Measurements from ENCODE around the gene TOR2A.

The TOR2A gene

GRCh38 chr9:127769929-127770582, 35.0 kb upstream of the TOR2A start:
- DNase-seq: no peak
- Mint-ChIP-seq H3K4me3 (peak overlapping the region; percentile 82), H3K4me1 (peaks cover 46% of the 10 kb centered on the region), H3K27ac (peak overlapping the region; percentile 64), H3K36me3 (ENCODE audit: low read depth) (no peaks in the 10 kb centered on the region), H3K27me3 (ENCODE audit: low read depth, poor library complexity) (peaks cover 11% of the 10 kb centered on the region), H3K9me3 (no peaks in the 10 kb centered on the region)
- TF ChIP-seq CTCF (IDR thresholded peaks at IDR 0.05): no peak

- Mint-ChIP-seq H3K9me3 (no peaks in the 10 kb centered on the region), H3K27me3 (ENCODE audit: low read depth, poor library complexity) (peaks cover 14% of the 10 kb centered on the region), H3K4me1 (peaks cover 54% of the 10 kb centered on the region), H3K27ac (peak overlapping the region; percentile 90), H3K36me3 (ENCODE audit: low read depth) (no peaks in the 10 kb centered on the region), H3K4me3 (no peak overlapping the region)
- no peak for TF ChIP-seq CTCF (IDR thresholded peaks at IDR 0.05)
- DNase-seq: no peak
Measured at GRCh38 chr9:127769101-127769500, 34.0 kb upstream of the TOR2A start.

DNA sequence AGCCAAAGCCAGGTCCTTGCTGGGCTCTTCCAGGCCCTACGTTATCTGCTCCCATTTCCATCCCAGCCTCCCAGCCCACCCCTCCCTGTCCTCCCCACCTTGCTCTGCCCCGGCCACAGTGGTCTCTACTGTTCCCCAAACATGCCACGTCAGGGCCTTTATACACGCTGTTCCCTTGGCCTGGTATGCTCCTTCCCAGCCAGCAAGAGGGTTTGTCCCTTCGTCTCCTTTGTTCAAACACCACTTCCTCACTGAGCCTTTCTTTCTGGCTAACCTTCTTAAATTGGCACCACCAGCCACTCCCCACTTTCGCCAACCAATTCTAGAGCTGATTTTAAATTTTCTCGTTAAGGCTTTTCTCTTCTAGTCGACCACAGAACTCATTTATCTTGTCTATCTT, 33.6 kb upstream of the TOR2A start:
- no peaks in the 10 kb centered on the region for H3K9me3 Mint-ChIP-seq
- peak overlapping the region; percentile 7 for H3K4me3 Mint-ChIP-seq
- peaks cover 17% of the 10 kb centered on the region for H3K27me3 Mint-ChIP-seq (ENCODE audit: low read depth, poor library complexity)
- DNase-seq: no peak
- H3K4me1 Mint-ChIP-seq: peaks cover 58% of the 10 kb centered on the region
- no peak for TF ChIP-seq CTCF (IDR thresholded peaks at IDR 0.05)
- H3K36me3 Mint-ChIP-seq (ENCODE audit: low read depth): no peaks in the 10 kb centered on the region
- peak overlapping the region; percentile 90 for H3K27ac Mint-ChIP-seq

GRCh38 chr9:127767909-127768331, 32.8 kb upstream of the TOR2A start:
- peak; percentile 73 for DNase-seq
- Mint-ChIP-seq H3K27me3 (ENCODE audit: low read depth, poor library complexity) (peaks cover 15% of the 10 kb centered on the region), H3K4me3 (peak overlapping the region; percentile 18), H3K36me3 (ENCODE audit: low read depth) (no peaks in the 10 kb centered on the region), H3K27ac (peak overlapping the region; percentile 90), H3K9me3 (no peaks in the 10 kb centered on the region), H3K4me1 (peaks cover 66% of the 10 kb centered on the region)
- no peak for TF ChIP-seq CTCF (IDR thresholded peaks at IDR 0.05)

DNA sequence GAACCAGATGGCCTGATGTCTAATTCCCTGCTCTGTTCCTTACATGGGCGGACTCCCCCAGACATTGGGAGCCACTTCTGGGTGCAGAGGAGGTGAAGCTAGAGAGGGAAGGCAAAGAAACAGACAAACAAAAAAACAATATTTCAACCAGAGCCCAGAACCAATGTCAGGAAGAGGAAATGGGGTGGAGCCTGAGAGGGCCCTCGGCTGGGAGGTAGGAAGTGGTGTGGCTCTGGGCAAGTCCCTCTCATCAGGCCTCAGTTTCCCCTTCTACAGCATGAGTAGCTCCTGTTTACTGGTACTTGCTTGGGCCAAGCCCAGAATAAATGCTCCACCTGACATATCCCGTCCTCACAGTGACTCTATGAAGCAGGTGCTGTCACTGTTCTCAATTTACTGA, 32.3 kb upstream of the TOR2A start:
- H3K4me1 Mint-ChIP-seq: peaks cover 71% of the 10 kb centered on the region

More for the DNA sequence above, 32.3 kb upstream of the TOR2A start:
- Mint-ChIP-seq H3K36me3 (ENCODE audit: low read depth) (no peaks in the 10 kb centered on the region), H3K27ac (peak overlapping the region; percentile 72), H3K9me3 (no peaks in the 10 kb centered on the region), H3K27me3 (ENCODE audit: low read depth, poor library complexity) (peaks cover 16% of the 10 kb centered on the region), H3K4me3 (no peak overlapping the region)
- no peak for TF ChIP-seq CTCF (IDR thresholded peaks at IDR 0.05)
- no peak for DNase-seq

Data from nephron progenitor cell (in vitro differentiated cells).